ENCODE results near the gene ZNF841. TPM values are rescaled to one million over a fixed set of nuclear protein-coding genes. Genes with fewer than 3 reads are reported as not detected.
"Not testable (repeated sequence)": the region's sequence is repeated elsewhere in the genome, so short reads cannot be mapped to it uniquely, and the experiment has no call there.

The ZNF841 gene
- total RNA-seq, 5 donors from 2014 or later (not counting 1 experiment from before 2014, with no cell fraction given), result 25.4 to 34.3 (median 32.2) TPM

DNA sequence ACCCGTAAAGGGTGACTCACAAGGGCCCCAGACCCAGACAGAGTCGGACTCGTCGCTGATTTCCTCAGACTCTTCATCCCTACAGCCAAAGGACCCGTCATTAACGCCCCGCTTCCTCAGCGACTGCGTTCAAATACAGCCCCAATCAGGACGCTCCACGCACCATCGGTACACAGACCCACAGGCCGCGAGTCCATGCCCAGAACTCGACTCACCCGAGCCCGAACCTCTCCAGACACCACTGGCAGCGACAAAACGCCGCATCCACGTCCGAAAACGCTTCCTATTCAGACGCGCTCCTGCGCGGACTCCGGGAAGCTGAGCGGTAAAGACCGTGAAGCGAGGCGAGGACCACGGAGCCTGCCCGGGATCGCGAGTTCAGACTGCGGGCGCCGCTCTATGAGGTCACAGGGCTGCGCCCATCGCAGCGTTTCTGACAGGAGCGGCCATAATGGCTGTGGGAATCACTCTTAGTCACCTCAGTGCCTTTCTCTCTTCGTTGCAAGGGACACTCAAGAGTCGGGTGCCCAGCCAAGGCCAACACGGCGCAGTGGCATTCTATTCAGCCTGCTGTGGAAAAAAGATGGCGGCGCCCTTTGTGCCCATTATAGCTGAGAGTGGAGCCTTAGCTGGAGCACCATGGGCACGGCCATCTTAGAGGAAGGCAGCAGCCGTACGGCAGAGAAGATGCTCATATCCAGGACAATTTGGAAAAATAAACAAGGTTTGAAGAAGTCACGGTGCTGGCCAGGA lies 67.4 kb downstream of the ZNF841 start, which contains the start of gene ZNF614:
TSS of gene ZNF614 (minus strand) at position 353 of the 753 bp plus-strand sequence. CDS start 2,634 bp downstream, outside the sequence.
- peaks cover 24 to 35% (median 28%) of the 10 kb centered on the region in 3 donors for H3K4me1 Mint-ChIP-seq
- H3K27me3 Mint-ChIP-seq, result no peaks in the 10 kb centered on the region
- peaks cover 18 to 28% of the 10 kb centered on the region in 2 donors for H3K36me3 ChIP-seq (ENCODE audit: control insufficient read depth in 2 of 2, extremely low read depth in 1 of 2, insufficient read depth in 1 of 2, low read length in 1 of 2)
- WGBS (ENCODE audit: insufficient coverage), result under 1% methylated on average over 53 of the region's 53 CpGs
- DNase-seq (peak; percentile 66 to 91 (median 83)), ATAC-seq (replicated peaks in 1 of 4) (peak; percentile 88 to 90 (median 90))
- peaks cover 47% of the 10 kb centered on the region for H3K36me3 Mint-ChIP-seq
- ChIA-PET POLR2A (interaction anchor here in 1 of 2 donors (0.7 to 1.0 kb wide), 2 partner anchors 20 to 161 kb away, joined by 3 to 8 read pairs; partner anchors contain the start of gene ZNF432), CTCF (no interaction called here)
- H3K9me3 Mint-ChIP-seq, result peaks cover 16 to 40% (median 25%) of the 10 kb centered on the region in 3 donors
- H3K4me3 ChIP-seq (ENCODE audit: control insufficient read depth in 1 of 2, extremely low read depth in 1 of 2, low read length in 1 of 2), result peak within 1 kb of the TSS; percentile 77 to 89
- peak within 1 kb of the TSS; percentile 91 for H3K27ac ChIP-seq (ENCODE audit: low read length)
- H3K4me3 Mint-ChIP-seq, result peak within 1 kb of the TSS; percentile 89 to 94 (median 92)
- no peaks in the 10 kb centered on the region for H3K27me3 ChIP-seq (replicated peaks in 1 of 2; ENCODE audit: control insufficient read depth in 2 of 2, extremely low read depth in 1 of 2, insufficient read depth in 2 of 2, low read length in 1 of 2)
- peaks cover 15% of the 10 kb centered on the region for H3K9me3 ChIP-seq
- H3K27ac Mint-ChIP-seq, result peak within 1 kb of the TSS; percentile 84 to 95
- H3K4me1 ChIP-seq (ENCODE audit: control insufficient read depth in 1 of 2, extremely low read depth in 1 of 2, insufficient read depth in 2 of 2, low read length in 2 of 2), result peaks cover 5 to 10% of the 10 kb centered on the region in 2 experiments

DNA sequence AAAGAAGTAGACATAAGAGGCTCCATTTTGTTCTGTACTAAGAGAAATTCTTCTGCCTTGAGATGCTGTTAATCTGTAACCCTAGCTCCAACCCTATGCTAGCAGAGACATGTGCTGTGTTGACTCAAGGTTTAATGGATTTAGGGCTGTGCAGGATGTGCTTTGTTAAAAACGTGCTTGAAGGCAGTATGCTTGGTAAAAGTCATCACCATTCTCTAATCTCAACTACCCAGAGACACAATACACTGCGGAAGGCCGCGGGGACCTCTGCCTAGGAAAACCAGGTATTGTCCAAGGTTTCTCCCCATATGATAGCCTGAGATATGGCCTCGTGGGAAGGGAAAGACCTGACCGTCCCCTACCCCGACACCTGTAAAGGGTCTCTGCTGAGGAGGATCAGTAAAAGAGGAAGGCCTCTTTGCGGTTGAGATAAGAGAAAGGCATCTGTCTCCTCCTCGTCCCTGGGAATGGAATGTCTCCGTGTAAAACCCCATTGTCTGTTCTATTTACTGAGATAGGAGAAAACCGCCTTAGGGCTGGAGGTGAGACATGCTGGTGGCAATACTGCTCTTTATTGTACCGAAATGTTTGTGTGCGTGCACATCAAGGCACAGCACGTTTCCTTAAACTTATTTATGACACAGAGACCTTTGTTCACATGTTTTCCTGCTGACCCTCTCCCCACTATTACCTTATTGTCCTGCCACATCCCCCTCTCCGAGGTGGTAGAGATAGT lies 69.1 kb downstream of the ZNF841 start:
- peaks cover 13% of the 10 kb centered on the region for H3K9me3 ChIP-seq
- DNase-seq; H3K4me3 ChIP-seq (ENCODE audit: control insufficient read depth in 1 of 2, extremely low read depth in 1 of 2, low read length in 1 of 2); H3K27me3 ChIP-seq (replicated peaks in 1 of 2; ENCODE audit: control insufficient read depth in 2 of 2, extremely low read depth in 1 of 2, insufficient read depth in 2 of 2, low read length in 1 of 2); H3K27ac Mint-ChIP-seq; ATAC-seq (replicated peaks in 1 of 4); POLR2A ChIA-PET; H3K27ac ChIP-seq (ENCODE audit: low read length); H3K27me3 Mint-ChIP-seq; CTCF ChIA-PET: not testable (repeated sequence)
- peaks cover 5 to 10% of the 10 kb centered on the region in 2 experiments for H3K4me1 ChIP-seq (ENCODE audit: control insufficient read depth in 1 of 2, extremely low read depth in 1 of 2, insufficient read depth in 2 of 2, low read length in 2 of 2)
- peaks cover 24 to 35% (median 28%) of the 10 kb centered on the region in 3 donors for H3K4me1 Mint-ChIP-seq
- peaks cover 56% of the 10 kb centered on the region for H3K36me3 Mint-ChIP-seq
- H3K36me3 ChIP-seq (ENCODE audit: control insufficient read depth in 2 of 2, extremely low read depth in 1 of 2, insufficient read depth in 1 of 2, low read length in 1 of 2), result peaks cover 24 to 37% of the 10 kb centered on the region in 2 donors
- H3K4me3 Mint-ChIP-seq, result peak overlapping the region; percentile 39 to 94 (median 92)
- H3K9me3 Mint-ChIP-seq, result peaks cover 21 to 40% (median 28%) of the 10 kb centered on the region in 3 donors
- 92% methylated on average over 6 of the region's 15 CpGs for WGBS (ENCODE audit: insufficient coverage)

DNA sequence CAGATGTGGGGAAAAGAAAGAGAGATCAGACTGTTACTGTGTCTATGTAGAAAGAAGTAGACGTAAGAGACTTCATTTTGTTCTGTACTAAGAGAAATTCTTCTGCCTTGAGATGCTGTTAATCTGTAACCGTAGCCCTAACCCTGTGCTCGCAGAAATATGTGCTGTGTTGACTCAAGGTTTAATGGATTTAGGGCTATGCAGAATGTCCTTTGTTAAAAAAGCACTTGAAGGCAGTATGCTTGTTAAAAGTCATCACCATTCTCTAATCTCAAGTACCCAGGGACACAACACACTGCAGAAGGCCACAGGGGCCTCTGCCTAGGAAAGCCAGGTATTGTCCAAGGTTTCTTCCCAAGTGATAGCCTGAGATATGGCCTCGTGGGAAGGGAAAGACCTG lies 71.1 kb downstream of the ZNF841 start:
- peaks cover 5 to 10% of the 10 kb centered on the region in 2 experiments for H3K4me1 ChIP-seq (ENCODE audit: control insufficient read depth in 1 of 2, extremely low read depth in 1 of 2, insufficient read depth in 2 of 2, low read length in 2 of 2)
- CTCF ChIA-PET; POLR2A ChIA-PET; H3K27me3 Mint-ChIP-seq; H3K27ac ChIP-seq (ENCODE audit: low read length); ATAC-seq (replicated peaks in 1 of 4); DNase-seq; H3K27ac Mint-ChIP-seq; H3K4me3 Mint-ChIP-seq; H3K27me3 ChIP-seq (replicated peaks in 1 of 2; ENCODE audit: control insufficient read depth in 2 of 2, extremely low read depth in 1 of 2, insufficient read depth in 2 of 2, low read length in 1 of 2): not testable (repeated sequence)
- peaks cover 24 to 35% (median 30%) of the 10 kb centered on the region in 3 donors for H3K4me1 Mint-ChIP-seq
- H3K4me3 ChIP-seq (ENCODE audit: control insufficient read depth in 1 of 2, extremely low read depth in 1 of 2, low read length in 1 of 2), result peak overlapping the region in 1 of 2 donors; percentile 15
- H3K9me3 Mint-ChIP-seq, result peaks cover 26 to 50% (median 40%) of the 10 kb centered on the region in 3 donors
- H3K36me3 Mint-ChIP-seq, result peaks cover 71% of the 10 kb centered on the region
- H3K9me3 ChIP-seq, result peaks cover 27% of the 10 kb centered on the region
- 100% methylated on average over 1 of the region's 4 CpGs for WGBS (ENCODE audit: insufficient coverage)
- H3K36me3 ChIP-seq (ENCODE audit: control insufficient read depth in 2 of 2, extremely low read depth in 1 of 2, insufficient read depth in 1 of 2, low read length in 1 of 2), result peaks cover 30 to 55% of the 10 kb centered on the region in 2 donors

DNA sequence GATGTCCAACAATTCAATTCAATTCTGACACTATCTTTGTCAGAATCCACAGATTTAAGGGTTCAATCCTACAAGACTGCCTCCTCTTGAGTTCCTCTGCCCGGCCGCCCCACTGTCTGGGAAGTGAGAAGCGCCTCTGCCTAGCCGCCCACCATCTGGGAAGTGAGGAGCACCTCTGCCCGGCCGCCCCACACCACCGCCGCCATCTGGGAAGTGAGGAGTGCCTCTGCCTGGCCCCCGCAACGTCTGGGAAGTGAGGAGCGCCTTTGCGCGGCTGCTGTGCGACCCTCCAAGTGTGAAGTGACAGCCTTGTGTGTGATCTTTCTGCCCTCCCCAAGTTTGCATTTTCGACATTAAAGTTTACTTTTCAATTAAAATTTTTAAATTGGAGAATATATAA lies 73.4 kb downstream of the ZNF841 start:
- H3K27me3 Mint-ChIP-seq, result no peaks in the 10 kb centered on the region
- Histone ChIP-seq H3K4me3 (ENCODE audit: control insufficient read depth in 1 of 2, extremely low read depth in 1 of 2, low read length in 1 of 2) (no peak overlapping the region), H3K4me1 (ENCODE audit: control insufficient read depth in 1 of 2, extremely low read depth in 1 of 2, insufficient read depth in 2 of 2, low read length in 2 of 2) (peaks cover 0 to 4% of the 10 kb centered on the region in 2 experiments), H3K9me3 (peaks cover 30% of the 10 kb centered on the region), H3K36me3 (ENCODE audit: control insufficient read depth in 2 of 2, extremely low read depth in 1 of 2, insufficient read depth in 1 of 2, low read length in 1 of 2) (peaks cover 30 to 75% of the 10 kb centered on the region in 2 donors), H3K27ac (ENCODE audit: low read length) (no peak overlapping the region), H3K27me3 (replicated peaks in 1 of 2; ENCODE audit: control insufficient read depth in 2 of 2, extremely low read depth in 1 of 2, insufficient read depth in 2 of 2, low read length in 1 of 2) (no peaks in the 10 kb centered on the region)
- peaks cover 25 to 62% (median 48%) of the 10 kb centered on the region in 3 donors for H3K9me3 Mint-ChIP-seq
- H3K36me3 Mint-ChIP-seq, result peaks cover 92% of the 10 kb centered on the region
- H3K4me3 Mint-ChIP-seq, result no peak overlapping the region
- DNase-seq (no peak), ATAC-seq (replicated peaks in 1 of 4) (no peak)
- WGBS (ENCODE audit: insufficient coverage), result 98% methylated on average over 10 of the region's 15 CpGs
- H3K27ac Mint-ChIP-seq, result no peak overlapping the region
- POLR2A ChIA-PET, result interaction anchor here in 1 of 2 donors (0.6 kb wide), 1 partner anchor 11 kb away, joined by 4 read pairs; no protein-coding TSS in a partner anchor
- CTCF ChIA-PET, result no interaction called here
- peaks cover 14 to 18% (median 17%) of the 10 kb centered on the region in 3 donors for H3K4me1 Mint-ChIP-seq

DNA sequence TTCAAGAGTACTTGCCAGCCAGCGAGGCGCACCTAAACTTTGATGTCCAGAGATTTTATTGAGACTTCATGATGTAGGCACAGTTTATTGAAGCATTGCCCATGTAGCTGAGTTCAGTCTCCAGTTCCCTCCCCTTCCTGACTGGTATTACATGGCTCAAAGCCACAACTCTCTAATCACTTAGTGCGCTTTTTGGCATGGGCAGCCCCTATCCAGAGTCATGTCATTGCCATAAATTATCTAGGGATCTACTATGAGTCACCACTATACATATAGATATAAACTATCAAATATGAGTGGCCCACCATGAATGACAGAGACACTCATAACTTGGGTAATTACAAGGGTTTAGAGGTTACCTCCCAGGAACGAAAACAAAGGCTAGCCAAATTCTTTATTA lies 75.1 kb downstream of the ZNF841 start:
- Mint-ChIP-seq H3K27ac (no peak overlapping the region), H3K4me1 (peaks cover 0 to 3% (median 2%) of the 10 kb centered on the region in 3 donors), H3K9me3 (peaks cover 26 to 64% (median 53%) of the 10 kb centered on the region in 3 donors), H3K27me3 (no peaks in the 10 kb centered on the region), H3K4me3 (no peak overlapping the region), H3K36me3 (peaks cover 96% of the 10 kb centered on the region)
- Histone ChIP-seq H3K9me3 (peaks cover 41% of the 10 kb centered on the region), H3K27ac (ENCODE audit: low read length) (no peak overlapping the region), H3K27me3 (replicated peaks in 1 of 2; ENCODE audit: control insufficient read depth in 2 of 2, extremely low read depth in 1 of 2, insufficient read depth in 2 of 2, low read length in 1 of 2) (no peaks in the 10 kb centered on the region), H3K4me3 (ENCODE audit: control insufficient read depth in 1 of 2, extremely low read depth in 1 of 2, low read length in 1 of 2) (no peak overlapping the region), H3K4me1 (ENCODE audit: control insufficient read depth in 1 of 2, extremely low read depth in 1 of 2, insufficient read depth in 2 of 2, low read length in 2 of 2) (no peaks in the 10 kb centered on the region), H3K36me3 (ENCODE audit: control insufficient read depth in 2 of 2, extremely low read depth in 1 of 2, insufficient read depth in 1 of 2, low read length in 1 of 2) (peaks cover 30 to 82% of the 10 kb centered on the region in 2 donors)
- WGBS (ENCODE audit: insufficient coverage), result 92% methylated on average over 2 of the region's 4 CpGs
- DNase-seq, result no peak
- ChIA-PET CTCF (no interaction called here), POLR2A (no interaction called here)
- ATAC-seq (replicated peaks in 1 of 4), result no peak
